Loucy (cell line): Measurements from ENCODE around the gene FAM210A.

ENCODE experiments used
- H2AFZ ChIP-seq: fragments of 200-600 bp; sonication (generic); 2 replicates; pipeline ENCODE4 v1.6.0; 2016; ENCODE audit warnings: antibody characterized with exemption, mild to moderate bottlenecking, low read length, moderate library complexity
- H3F3A ChIP-seq: fragments of 200-600 bp; 2 replicates; pipeline ENCODE4 v1.6.0; 2016; ENCODE audit warnings: antibody characterized with exemption, low read depth, mild to moderate bottlenecking
- H3K27me3 ChIP-seq: fragments of 200-600 bp; sonication (generic); 2 replicates; pipeline ENCODE4 v1.6.1; 2014; ENCODE audit warnings: low read length, mild to moderate bottlenecking; ENCODE audit not compliant: insufficient read depth, poor library complexity, severe bottlenecking
- H3K36me3 ChIP-seq: fragments of 200-600 bp; sonication (generic); 2 replicates; pipeline ENCODE4 v1.6.1; 2016; ENCODE audit warnings: low read length; ENCODE audit not compliant: insufficient read depth
- H3K4me1 ChIP-seq: fragments of 200-600 bp; sonication (generic); 2 replicates; pipeline ENCODE4 v1.5.1; 2014; ENCODE audit warnings: low read length, mild to moderate bottlenecking; ENCODE audit not compliant: insufficient read depth, poor library complexity, severe bottlenecking
- H3K4me2 ChIP-seq: fragments of 200-600 bp; sonication (generic); 2 replicates; pipeline ENCODE4 v1.6.0; 2014; ENCODE audit warnings: antibody characterized with exemption, low read length, low read depth, mild to moderate bottlenecking; ENCODE audit not compliant: poor library complexity, severe bottlenecking
- H3K4me3 ChIP-seq: fragments of 200-600 bp; sonication (generic); 2 replicates; pipeline ENCODE4 v1.5.1; 2014; ENCODE audit warnings: low read length, mild to moderate bottlenecking, mixed read lengths; ENCODE audit not compliant: poor library complexity, severe bottlenecking
- H3K79me2 ChIP-seq: fragments of 200-600 bp; sonication (generic); 2 replicates; pipeline ENCODE4 v1.6.1; 2014; ENCODE audit warnings: low read length; ENCODE audit not compliant: insufficient read depth
- H3K9ac ChIP-seq: fragments of 200-600 bp; sonication (generic); 2 replicates; pipeline ENCODE4 v1.6.0; 2014; ENCODE audit warnings: mild to moderate bottlenecking, low read depth, low read length, moderate library complexity; ENCODE audit not compliant: poor library complexity, severe bottlenecking
- H3K9me2 ChIP-seq: fragments of 200-600 bp; sonication (generic); replicated peaks from 2 replicates; pipeline ENCODE4 v1.6.1; 2016; ENCODE audit warnings: low read depth, low read length, mixed read lengths
- H3K9me3 ChIP-seq: fragments of 200-600 bp; sonication (generic); 2 replicates; pipeline ENCODE4 v1.6.1; 2014; ENCODE audit warnings: mild to moderate bottlenecking, antibody characterized with exemption, low read length, low read depth; ENCODE audit not compliant: insufficient read depth
- H4K20me1 ChIP-seq: fragments of 200-600 bp; sonication (generic); 2 replicates; pipeline ENCODE4 v1.6.0; 2014; ENCODE audit warnings: antibody characterized with exemption, low read length, mild to moderate bottlenecking; ENCODE audit not compliant: insufficient read depth, poor library complexity, severe bottlenecking
- CTCF ChIP-seq: fragments of 200-600 bp; sonication (generic); conservative IDR thresholded peaks from 2 replicates; pipeline ENCODE4 v1.5.1; 2014; ENCODE audit warnings: mild to moderate bottlenecking, antibody characterized with exemption, low read length
- EZH2phosphoT487 ChIP-seq: fragments of 200-600 bp; IDR thresholded peaks from 2 replicates; pipeline ENCODE4 v1.6.1; 2018; ENCODE audit warnings: antibody characterized with exemption, mild to moderate bottlenecking, moderate library complexity, borderline replicate concordance

The FAM210A gene

DNA sequence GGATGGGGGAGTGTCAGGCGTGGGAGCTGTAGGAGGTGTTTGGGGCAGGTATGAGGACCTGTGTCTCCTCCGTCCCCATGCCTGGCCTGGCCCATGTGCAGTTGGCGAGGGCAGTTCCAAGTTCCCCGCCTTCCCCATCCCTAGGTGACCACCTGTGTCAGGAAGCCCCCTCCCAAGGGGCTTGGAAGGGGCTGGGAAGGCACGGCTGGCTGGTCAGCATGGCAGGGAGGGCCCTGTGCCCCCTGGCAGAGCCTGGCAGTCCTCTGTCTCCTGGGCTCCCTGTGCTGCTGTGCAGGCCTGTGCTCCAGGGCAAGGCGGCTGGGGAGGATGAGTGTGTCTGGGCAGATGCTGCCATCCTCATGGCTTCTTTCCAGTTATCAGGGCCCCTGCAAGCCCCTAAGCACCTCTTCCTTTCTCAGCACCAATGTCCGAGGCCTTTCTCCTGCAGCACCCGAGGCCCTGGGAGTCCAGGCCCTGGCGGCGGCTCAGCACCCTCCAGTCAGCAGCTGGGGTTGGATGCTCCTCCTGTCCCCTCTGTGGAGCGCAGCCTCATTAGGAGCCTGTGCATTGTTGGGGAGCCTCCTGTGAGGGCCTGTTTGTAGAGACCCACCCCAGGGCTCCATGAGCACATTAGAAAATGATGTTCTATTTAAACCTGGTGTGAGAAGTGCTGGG, 101.7 kb downstream of the FAM210A start:
- Histone ChIP-seq H3K9me2 (no peaks in the 10 kb centered on the region), H3K27me3 (no peaks in the 10 kb centered on the region), H2AFZ (no peak overlapping the region), H3K79me2 (peaks cover 94% of the 10 kb centered on the region), H3K4me3 (no peak overlapping the region), H3K9me3 (no peaks in the 10 kb centered on the region), H3K9ac (no peak overlapping the region), H3F3A (no peaks in the 10 kb centered on the region), H3K4me2 (no peak overlapping the region), H4K20me1 (no peaks in the 10 kb centered on the region), H3K36me3 (peaks cover 57% of the 10 kb centered on the region; the same call in 1 of the 2 replicates), H3K4me1 (peaks cover 19% of the 10 kb centered on the region)
- TF ChIP-seq EZH2phosphoT487 (no peak), CTCF (no peak)

DNA sequence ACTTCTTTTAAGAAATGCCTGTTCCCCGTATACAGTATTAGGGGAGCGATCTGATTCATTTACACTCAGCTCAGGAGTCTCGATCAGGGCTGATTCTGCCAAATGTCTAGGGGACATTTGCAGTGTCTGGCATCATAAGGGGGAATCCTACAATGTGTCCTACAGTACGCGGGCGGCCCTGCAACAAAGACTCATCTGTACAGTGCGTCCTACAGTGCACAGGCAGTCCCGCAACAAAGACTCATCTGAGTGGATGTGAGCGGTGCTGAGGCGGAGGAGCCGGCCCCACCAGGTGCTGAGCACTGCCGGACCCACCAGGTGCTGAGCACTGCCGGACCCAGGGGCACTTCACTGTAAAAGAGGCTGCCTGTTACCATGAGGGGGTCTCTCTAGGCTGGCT, 102.5 kb downstream of the FAM210A start:
- H4K20me1 ChIP-seq = no peaks in the 10 kb centered on the region
- no peak overlapping the region for H2AFZ ChIP-seq
- no peaks in the 10 kb centered on the region for H3K9me3 ChIP-seq
- no peaks in the 10 kb centered on the region for H3F3A ChIP-seq
- no peak overlapping the region for H3K9ac ChIP-seq
- H3K4me1 ChIP-seq = peaks cover 19% of the 10 kb centered on the region
- TF ChIP-seq CTCF = no peak
- no peak for TF ChIP-seq EZH2phosphoT487
- H3K4me2 ChIP-seq = no peak overlapping the region
- H3K27me3 ChIP-seq = no peaks in the 10 kb centered on the region
- no peaks in the 10 kb centered on the region for H3K9me2 ChIP-seq
- no peak overlapping the region for H3K4me3 ChIP-seq
- H3K79me2 ChIP-seq = peaks cover 96% of the 10 kb centered on the region
- H3K36me3 ChIP-seq = peaks cover 57% of the 10 kb centered on the region; the same call in 1 of the 2 replicates

DNA sequence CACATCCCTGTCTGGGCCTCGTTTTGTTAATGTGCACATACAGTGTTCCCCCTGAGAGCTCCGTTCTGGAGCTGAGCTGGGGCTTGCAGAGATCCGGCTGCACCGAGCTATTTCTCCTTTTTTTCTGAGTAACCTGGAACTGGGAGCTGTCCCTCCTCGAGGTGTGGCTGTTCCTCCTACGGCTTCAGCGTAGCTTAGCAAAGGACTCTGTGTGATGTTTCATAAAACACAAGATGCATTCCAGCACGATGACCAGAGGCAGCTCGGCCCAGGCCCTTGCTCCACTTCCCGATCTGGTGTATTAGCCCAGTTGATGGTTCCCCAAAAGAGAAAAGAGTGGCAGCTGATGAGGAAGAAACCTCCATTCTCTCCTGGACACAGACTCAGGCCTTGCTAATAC, 103.0 kb downstream of the FAM210A start:
- Histone ChIP-seq H3K4me3 (no peak overlapping the region), H3K4me1 (peaks cover 24% of the 10 kb centered on the region), H2AFZ (no peak overlapping the region), H3K9me2 (no peaks in the 10 kb centered on the region), H3K4me2 (no peak overlapping the region), H3K36me3 (peaks cover 57% of the 10 kb centered on the region; the same call in 1 of the 2 replicates), H3K79me2 (peaks cover 96% of the 10 kb centered on the region), H3K9me3 (no peaks in the 10 kb centered on the region), H4K20me1 (peaks cover 4% of the 10 kb centered on the region), H3K9ac (no peak overlapping the region), H3K27me3 (no peaks in the 10 kb centered on the region), H3F3A (no peaks in the 10 kb centered on the region)
- TF ChIP-seq EZH2phosphoT487 (no peak), CTCF (no peak)
